Stomach smooth muscle (tissue), 2 donors: ENCODE measurements around the gene WNT9A.
A peak's percentile ranks its signal among the peaks of the same experiment; 100 is the strongest.
"Not testable (repeated sequence)": the region's sequence is repeated elsewhere in the genome, so short reads cannot be mapped to it uniquely, and the experiment has no call there.

Experiments
- H3K27ac ChIP-seq: one replicate; pipeline ENCODE4 v1.7.0; 2013; ENCODE audit warnings: mild to moderate bottlenecking, low read length, inconsistent platforms
- H3K27me3 ChIP-seq, 2 donors: one replicate each; pipeline ENCODE4 v1.7.0; 2013; ENCODE audit warnings: low read length in 2 of 2; ENCODE audit not compliant: insufficient read depth in 2 of 2, control insufficient read depth in 1 of 2
- H3K36me3 ChIP-seq, 2 donors: one replicate each; pipeline ENCODE4 v1.7.0; 2013; ENCODE audit warnings: low read length in 2 of 2; ENCODE audit not compliant: control insufficient read depth in 2 of 2, insufficient read depth in 2 of 2
- H3K4me1 ChIP-seq: one replicate; pipeline ENCODE4 v1.7.0; 2013; ENCODE audit warnings: low read length; ENCODE audit not compliant: control insufficient read depth, insufficient read depth
- H3K4me3 ChIP-seq, 2 donors: one replicate each; pipeline ENCODE4 v1.7.0; 2013; ENCODE audit warnings: low read length in 2 of 2
- H3K9ac ChIP-seq, 2 donors: one replicate each; pipeline ENCODE4 v1.7.0; 2013; ENCODE audit warnings: low read length in 2 of 2, mild to moderate bottlenecking in 1 of 2
- H3K9me3 ChIP-seq, 2 donors: one replicate each; pipeline ENCODE4 v1.7.0; 2013; ENCODE audit warnings: low read length in 2 of 2; ENCODE audit not compliant: control insufficient read depth in 2 of 2
- donor health status: healthy.
- donor health status: Pancreatic carcinoma.

Gene WNT9A

GRCh38 chr1:227886503-227886961 lies 61.2 kb downstream of the WNT9A start:
- Histone ChIP-seq H3K27me3 (no peaks in the 10 kb centered on the region), H3K27ac (peak overlapping the region; percentile 99), H3K36me3 (no peaks in the 10 kb centered on the region), H3K9ac (peak overlapping the region in 1 of 2 donors; percentile 65), H3K4me3 (peak overlapping the region; percentile 23 to 75), H3K4me1 (peaks cover 26% of the 10 kb centered on the region), H3K9me3 (no peaks in the 10 kb centered on the region)

DNA sequence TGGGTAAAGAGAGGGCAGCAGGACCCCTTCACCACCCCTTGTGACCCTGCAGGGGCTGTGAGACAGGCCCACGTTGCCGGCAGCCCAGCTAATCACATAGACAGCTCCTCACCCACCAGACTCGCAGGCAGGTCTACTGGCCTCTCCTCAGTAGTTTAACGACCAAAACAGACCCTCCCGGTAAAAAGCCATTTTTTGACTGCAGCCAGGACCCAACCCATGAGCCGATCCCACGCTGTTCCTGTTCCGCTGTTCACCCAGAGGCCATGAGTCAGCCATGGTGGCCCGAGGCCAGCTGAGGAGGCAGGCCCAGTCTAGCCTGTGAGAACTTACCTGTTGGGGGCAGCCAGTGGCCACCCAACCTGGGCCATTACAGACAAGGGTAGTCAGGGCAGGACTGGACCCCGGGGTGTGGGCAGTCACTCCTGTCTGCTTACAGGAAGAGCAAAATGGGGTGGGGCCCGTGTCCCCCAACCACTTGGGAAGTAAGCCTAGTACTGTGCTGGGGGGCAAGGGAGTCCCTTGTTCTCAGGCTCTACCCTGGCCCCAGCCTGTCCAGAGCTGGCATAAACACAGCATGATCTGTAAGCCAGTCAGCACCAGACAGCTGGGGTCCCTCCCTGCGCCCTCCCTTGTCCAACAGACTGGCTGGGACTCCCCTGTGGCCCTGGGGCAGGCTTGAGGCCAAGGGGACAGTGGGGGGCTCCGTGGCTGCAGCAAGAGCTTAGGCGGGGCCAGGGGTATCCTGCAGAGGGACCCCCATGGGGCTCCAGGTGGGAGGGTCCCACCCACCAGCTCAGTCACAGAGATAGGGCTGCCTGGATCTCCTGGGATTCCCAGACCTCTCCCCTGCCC lies 61.9 kb downstream of the WNT9A start:
- Histone ChIP-seq H3K4me3 (peak overlapping the region; percentile 23 to 75), H3K27me3 (no peaks in the 10 kb centered on the region), H3K36me3 (no peaks in the 10 kb centered on the region), H3K4me1 (peaks cover 26% of the 10 kb centered on the region), H3K27ac (peak overlapping the region; percentile 99), H3K9me3 (no peaks in the 10 kb centered on the region), H3K9ac (peak overlapping the region; percentile 55 to 65)

DNA sequence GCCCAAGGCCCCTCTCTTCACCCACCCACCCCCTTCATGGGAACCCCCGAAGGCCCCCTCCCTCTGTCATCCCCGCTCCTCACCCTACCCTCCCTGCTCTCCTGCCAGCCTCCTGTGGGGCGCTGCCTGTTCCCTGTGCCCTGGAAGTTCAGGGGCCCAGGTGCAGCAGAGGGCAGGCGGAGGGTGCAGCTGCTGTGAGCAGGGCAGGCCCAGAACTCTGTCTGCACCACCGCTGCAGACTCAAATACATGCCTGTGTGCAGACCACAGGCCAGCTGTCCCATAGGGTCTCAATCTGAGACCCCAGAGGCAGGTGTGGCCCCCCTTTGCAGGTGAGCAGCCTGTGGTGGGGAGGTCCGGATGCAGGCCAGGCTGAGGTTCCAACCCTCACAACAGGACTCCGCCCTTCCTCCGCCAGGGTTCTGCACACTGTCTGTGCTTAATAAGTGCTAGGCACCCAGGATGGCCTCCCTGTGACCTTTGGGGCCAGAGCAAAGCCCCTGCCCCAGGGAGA lies 62.5 kb downstream of the WNT9A start:
- peak overlapping the region in 1 of 2 donors; percentile 65 for H3K9ac ChIP-seq
- no peaks in the 10 kb centered on the region for H3K27me3 ChIP-seq
- no peaks in the 10 kb centered on the region for H3K9me3 ChIP-seq
- H3K4me3 ChIP-seq: peak overlapping the region in 1 of 2 donors; percentile 75
- H3K4me1 ChIP-seq: peaks cover 26% of the 10 kb centered on the region
- no peaks in the 10 kb centered on the region for H3K36me3 ChIP-seq
- peak overlapping the region; percentile 99 for H3K27ac ChIP-seq

GRCh38 chr1:227884370-227885134 lies 63.2 kb downstream of the WNT9A start:
- Histone ChIP-seq H3K27ac (no peak overlapping the region), H3K4me1 (peaks cover 26% of the 10 kb centered on the region), H3K27me3 (no peaks in the 10 kb centered on the region), H3K4me3 (no peak overlapping the region), H3K36me3 (no peaks in the 10 kb centered on the region), H3K9me3 (no peaks in the 10 kb centered on the region), H3K9ac (no peak overlapping the region)

DNA sequence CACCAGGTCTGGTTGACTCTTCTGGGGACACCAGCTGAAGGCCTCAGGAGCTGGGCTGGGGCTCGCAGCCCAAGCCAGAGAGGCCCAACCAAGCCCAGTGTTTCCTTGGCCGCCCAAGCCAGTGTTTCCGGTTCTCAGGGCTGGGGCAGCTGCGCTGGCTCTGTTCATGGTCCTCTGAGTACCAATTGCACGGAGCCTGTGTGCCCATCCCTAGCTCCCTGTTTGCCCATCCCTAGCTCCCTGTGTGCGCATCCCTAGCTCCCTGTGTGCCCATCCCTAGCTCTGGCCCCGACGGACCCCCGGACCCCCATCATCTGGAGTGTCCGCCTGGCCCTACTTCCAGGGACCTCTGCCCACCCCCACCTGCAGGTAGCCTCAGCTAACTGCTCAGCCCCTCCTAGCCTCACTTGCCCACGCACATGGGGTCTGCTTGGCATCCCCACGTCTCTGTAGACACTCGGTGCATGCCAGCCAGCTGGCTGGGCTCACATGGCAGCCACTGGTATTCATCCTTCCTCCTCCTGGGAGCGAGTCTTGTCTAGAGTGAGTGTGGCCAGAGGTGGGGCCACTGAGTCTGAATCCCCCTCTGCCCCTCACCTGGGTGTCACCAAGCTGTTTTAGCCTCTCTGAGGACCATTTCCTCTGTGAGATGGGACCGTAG lies 64.0 kb downstream of the WNT9A start:
- Histone ChIP-seq H3K4me1 (peaks cover 26% of the 10 kb centered on the region), H3K27ac (no peak overlapping the region), H3K9me3 (no peaks in the 10 kb centered on the region), H3K36me3 (no peaks in the 10 kb centered on the region), H3K27me3 (no peaks in the 10 kb centered on the region), H3K9ac (no peak overlapping the region), H3K4me3 (no peak overlapping the region)

GRCh38 chr1:227883073-227883520 lies 64.6 kb downstream of the WNT9A start:
- Histone ChIP-seq H3K27me3 (no peaks in the 10 kb centered on the region), H3K4me3 (no peak overlapping the region), H3K9me3 (no peaks in the 10 kb centered on the region), H3K4me1 (peaks cover 25% of the 10 kb centered on the region), H3K36me3 (no peaks in the 10 kb centered on the region), H3K9ac (no peak overlapping the region), H3K27ac (no peak overlapping the region)

GRCh38 chr1:227880342-227880924 lies 67.3 kb downstream of the WNT9A start:
- H3K4me1 ChIP-seq: peaks cover 4% of the 10 kb centered on the region
- H3K9ac ChIP-seq: no peak overlapping the region
- H3K9me3 ChIP-seq: no peaks in the 10 kb centered on the region
- no peaks in the 10 kb centered on the region for H3K36me3 ChIP-seq
- no peak overlapping the region for H3K4me3 ChIP-seq
- no peak overlapping the region for H3K27ac ChIP-seq
- H3K27me3 ChIP-seq: no peaks in the 10 kb centered on the region

DNA sequence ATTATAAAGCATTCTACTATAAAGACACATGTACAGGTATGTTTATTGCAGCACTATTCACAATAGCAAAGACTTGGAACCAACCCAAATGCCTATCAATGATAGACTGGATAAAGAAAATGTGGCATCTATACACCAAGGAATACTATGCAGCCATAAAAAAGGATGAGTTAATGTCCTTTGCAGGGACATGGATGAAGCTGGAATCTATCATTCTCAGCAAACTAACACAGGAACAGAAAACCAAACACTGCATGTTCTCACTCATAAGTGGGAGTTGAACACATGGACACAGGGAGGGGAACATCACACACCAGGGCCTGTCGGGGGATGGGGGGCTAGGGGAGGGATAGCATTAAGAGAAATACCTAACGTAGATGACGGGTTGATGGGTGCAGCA lies 69.9 kb downstream of the WNT9A start:
- not testable (repeated sequence) for H3K9me3 ChIP-seq, H3K4me1 ChIP-seq, H3K27ac ChIP-seq, H3K4me3 ChIP-seq, H3K27me3 ChIP-seq, H3K36me3 ChIP-seq, H3K9ac ChIP-seq

GRCh38 chr1:227871892-227872291 lies 75.8 kb downstream of the WNT9A start:
- not testable (repeated sequence) for H3K4me1 ChIP-seq, H3K27ac ChIP-seq, H3K4me3 ChIP-seq, H3K36me3 ChIP-seq, H3K9me3 ChIP-seq, H3K27me3 ChIP-seq, H3K9ac ChIP-seq

DNA sequence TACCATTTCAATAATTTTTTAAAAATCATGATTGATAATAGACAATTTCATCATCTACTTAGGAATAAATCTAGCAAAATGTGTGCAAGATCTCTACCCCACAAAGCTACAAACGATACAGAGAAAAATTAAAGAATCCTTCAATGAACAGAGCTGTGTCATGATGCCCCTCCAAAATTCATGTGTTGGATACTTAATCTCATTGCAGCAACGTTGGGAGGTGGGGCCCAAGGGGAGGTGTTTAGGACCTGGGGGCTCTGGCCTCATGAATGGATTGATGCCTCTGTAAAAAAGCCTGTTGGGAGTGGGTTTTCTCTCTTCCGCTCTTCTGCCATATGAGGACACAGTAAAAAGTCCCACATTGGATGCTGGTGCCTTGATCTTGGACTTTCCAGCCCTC lies 77.4 kb downstream of the WNT9A start:
- H3K4me3 ChIP-seq: no peak overlapping the region
- H3K9me3 ChIP-seq: peaks cover 3 to 10% of the 10 kb centered on the region in 2 donors
- no peak overlapping the region for H3K9ac ChIP-seq
- H3K36me3 ChIP-seq: no peaks in the 10 kb centered on the region
- no peaks in the 10 kb centered on the region for H3K4me1 ChIP-seq
- H3K27me3 ChIP-seq: no peaks in the 10 kb centered on the region
- no peak overlapping the region for H3K27ac ChIP-seq
